Smooth muscle cell (in vitro differentiated cells): ENCODE results near the gene CHSY1. TPM values are rescaled to one million over a fixed set of nuclear protein-coding genes. Genes with fewer than 3 reads are reported as not detected.
A peak's percentile ranks its signal among the peaks of the same experiment; 100 is the strongest.

Experiments
- DNase-seq: peaks from one replicate; lab custom pipeline; 2025; ENCODE audit not compliant: unreplicated experiment; lab: John Stamatoyannopoulos, UW
- H2AFZ ChIP-seq: fragments of 200-600 bp; sonication (generic); 2 replicates; pipeline ENCODE4 v1.6.0; 2016; ENCODE audit warnings: antibody characterized with exemption, low read depth, mild to moderate bottlenecking
- H3F3A ChIP-seq: fragments of 200-600 bp; sonication (generic); 2 replicates; pipeline ENCODE4 v1.6.0; 2017; ENCODE audit warnings: antibody characterized with exemption, low read depth
- H3K27ac ChIP-seq: fragments of 200-600 bp; sonication (generic); 2 replicates; pipeline ENCODE4 v1.5.1; 2016; ENCODE audit warnings: low read depth, mild to moderate bottlenecking
- H3K27me3 ChIP-seq: fragments of 200-600 bp; sonication (generic); 2 replicates; pipeline ENCODE4 v1.6.1; 2016; ENCODE audit warnings: low read depth, mild to moderate bottlenecking
- H3K36me3 ChIP-seq: fragments of 200-600 bp; sonication (generic); 2 replicates; pipeline ENCODE4 v1.5.1; 2016; ENCODE audit warnings: low read depth
- H3K4me1 ChIP-seq: fragments of 200-600 bp; sonication (generic); 2 replicates; pipeline ENCODE4 v1.5.1; 2016; ENCODE audit warnings: low read depth
- H3K4me2 ChIP-seq: fragments of 200-600 bp; sonication (generic); 2 replicates; pipeline ENCODE4 v1.6.0; 2016; ENCODE audit warnings: mild to moderate bottlenecking
- H3K4me3 ChIP-seq: fragments of 200-600 bp; sonication (generic); 2 replicates; pipeline ENCODE4 v1.5.1; 2016; ENCODE audit warnings: mild to moderate bottlenecking
- H3K79me2 ChIP-seq: fragments of 200-600 bp; sonication (generic); 2 replicates; pipeline ENCODE4 v1.6.0; 2016; ENCODE audit warnings: low read depth, mild to moderate bottlenecking
- H3K9ac ChIP-seq: fragments of 200-600 bp; sonication (generic); 2 replicates; pipeline ENCODE4 v1.6.0; 2016; ENCODE audit warnings: low read depth
- H3K9me3 ChIP-seq: fragments of 200-600 bp; sonication (generic); replicated peaks from 2 replicates; pipeline ENCODE4 v1.5.1; 2016; ENCODE audit warnings: low read depth
- H4K20me1 ChIP-seq: fragments of 200-600 bp; sonication (generic); 2 replicates; pipeline ENCODE4 v1.6.0; 2016; ENCODE audit warnings: low read depth
- CTCF ChIP-seq: fragments of 200-600 bp; sonication (generic); IDR thresholded peaks from 2 replicates; pipeline ENCODE4 v1.5.1; 2017; ENCODE audit warnings: borderline replicate concordance, mild to moderate bottlenecking, antibody characterized with exemption; ENCODE audit not compliant: insufficient read depth, poor library complexity, severe bottlenecking
- WGBS: methylation state at CpG from one replicate; pipeline ENCODE4 v1.1.7; 2016; ENCODE audit warnings: low lambda C conversion rate; 5-methylcytosine and 5-hydroxymethylcytosine counted together
- polyA plus RNA-seq: library from polyadenylated mRNA; unstranded; fragments of >200 nt; fragmentation: Nextera tagmentation; extraction: Ambion mirVana; gene quantifications from 2 replicates; pipeline ENCODE4 v1.2.1, GENCODE V29; 2016
- total RNA-seq: library from RNA; depleted of rRNA; stranded (reverse); fragments of >200 nt; gene quantifications from 2 replicates; pipeline ENCODE4 v1.2.3, GENCODE V29; 2014

Gene CHSY1
- total and polyA plus RNA-seq, 2 experiments from 2014 or later = 106 to 123 TPM

- Histone ChIP-seq H3K79me2 (peaks cover 98% of the 10 kb centered on the region), H3K36me3 (peaks cover 6% of the 10 kb centered on the region), H3K27me3 (no peaks in the 10 kb centered on the region), H2AFZ (no peak overlapping the region), H3K9me3 (no peaks in the 10 kb centered on the region), H4K20me1 (peaks cover 6% of the 10 kb centered on the region), H3K4me1 (peaks cover 13% of the 10 kb centered on the region), H3K4me2 (no peak overlapping the region), H3K9ac (no peak overlapping the region), H3K27ac (peak overlapping the region; percentile 100), H3K4me3 (no peak overlapping the region), H3F3A (peaks cover 75% of the 10 kb centered on the region)
- TF ChIP-seq CTCF = no peak
- no peak for DNase-seq
- 87% methylated on average over 4 of the region's 4 CpGs for WGBS
Observed at GRCh38 chr15:101182215-101182614, 69.6 kb downstream of the CHSY1 start.

GRCh38 chr15:101181349-101181748, 70.5 kb downstream of the CHSY1 start:
- 87% methylated on average over 4 of the region's 4 CpGs for WGBS
- DNase-seq = no peak
- H3K4me1 ChIP-seq = peaks cover 8% of the 10 kb centered on the region

GRCh38 chr15:101180620-101181307, 71.1 kb downstream of the CHSY1 start:
- H3K36me3 ChIP-seq = peaks cover 6% of the 10 kb centered on the region
- 81% methylated on average over 13 of the region's 13 CpGs for WGBS
- H3K9ac ChIP-seq = no peak overlapping the region
- H3K27ac ChIP-seq = peak overlapping the region; percentile 100
- no peak overlapping the region for H3K4me3 ChIP-seq
- no peaks in the 10 kb centered on the region for H3K27me3 ChIP-seq
- DNase-seq = no peak
- peaks cover 73% of the 10 kb centered on the region for H3F3A ChIP-seq
- H2AFZ ChIP-seq = no peak overlapping the region
- H3K79me2 ChIP-seq = peaks cover 98% of the 10 kb centered on the region
- peaks cover 6% of the 10 kb centered on the region for H4K20me1 ChIP-seq
- peaks cover 8% of the 10 kb centered on the region for H3K4me1 ChIP-seq
- no peak for TF ChIP-seq CTCF
- H3K9me3 ChIP-seq = no peaks in the 10 kb centered on the region
- H3K4me2 ChIP-seq = no peak overlapping the region

More at GRCh38 chr15:101181349-101181748, 70.5 kb downstream of the CHSY1 start:
- no peak for TF ChIP-seq CTCF
- Histone ChIP-seq H3F3A (peaks cover 75% of the 10 kb centered on the region), H4K20me1 (peaks cover 6% of the 10 kb centered on the region), H3K36me3 (peaks cover 6% of the 10 kb centered on the region), H3K4me3 (no peak overlapping the region), H3K9ac (no peak overlapping the region), H3K9me3 (no peaks in the 10 kb centered on the region), H2AFZ (no peak overlapping the region), H3K27ac (peak overlapping the region; percentile 100), H3K27me3 (no peaks in the 10 kb centered on the region), H3K4me2 (no peak overlapping the region), H3K79me2 (peaks cover 98% of the 10 kb centered on the region)
